ENCODE measurements around the gene RABGAP1.

Gene RABGAP1

DNA sequence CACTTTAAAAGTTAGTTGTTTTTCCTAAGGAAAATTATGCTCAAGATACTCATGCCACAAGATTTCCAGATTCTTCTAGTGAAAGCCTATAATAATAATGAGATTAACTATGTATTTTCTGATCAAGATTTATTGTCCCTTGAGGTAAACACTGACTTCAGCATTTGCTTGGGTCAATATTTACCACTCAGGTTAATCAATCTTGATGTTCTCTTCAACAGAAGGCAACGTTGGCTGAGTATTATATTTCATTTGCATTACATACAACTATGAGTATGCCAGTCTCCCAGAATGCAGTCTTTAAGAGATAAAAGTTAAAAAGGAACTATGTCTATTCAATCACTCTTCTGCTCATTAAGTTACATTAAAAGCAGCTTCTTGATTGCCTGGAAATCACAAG is 208.2 kb downstream of the RABGAP1 start:
- in situ Hi-C loops (cut with MboI; ENCODE audit: low sequenced_read_pairs), result no loop called here

DNA sequence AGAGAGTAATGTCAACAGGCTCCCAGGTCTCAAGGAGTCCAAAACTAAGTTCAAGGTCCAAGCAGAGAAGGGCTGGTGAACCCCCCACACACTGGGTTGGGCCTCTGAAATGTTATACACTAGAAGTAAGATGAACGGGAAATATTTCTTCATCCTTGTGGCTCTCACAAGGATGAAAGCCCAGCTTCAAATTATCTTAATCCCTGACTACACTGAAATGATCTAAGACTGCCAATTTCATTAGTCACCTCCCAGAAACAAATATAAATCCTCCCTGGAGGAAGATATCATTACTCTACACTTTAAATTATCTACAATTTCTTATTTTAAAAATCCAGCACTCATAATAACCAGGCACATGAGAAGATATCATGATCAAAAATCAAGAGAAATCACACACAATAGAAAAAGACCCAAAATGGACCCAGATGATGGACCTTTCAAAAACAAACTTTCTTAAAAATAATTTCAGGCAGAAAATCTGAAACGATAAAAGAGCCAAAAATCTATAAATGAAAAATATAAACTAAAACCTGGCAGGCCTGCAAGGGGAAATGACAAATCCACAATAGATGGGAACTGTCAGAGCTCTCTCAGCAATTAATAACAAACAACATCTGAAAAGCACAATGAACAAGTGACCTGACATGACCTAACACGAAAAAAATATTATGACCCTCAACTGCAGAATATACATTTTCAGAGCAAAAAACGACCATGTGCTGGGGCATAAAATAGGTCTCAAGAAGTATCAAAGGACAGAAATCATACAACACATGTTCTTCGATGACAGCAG is 210.1 kb downstream of the RABGAP1 start:
- in situ Hi-C loops (cut with MboI; ENCODE audit: low sequenced_read_pairs), result no loop called here

All from hTERT RPE-1 (cell line).